Measurements from ENCODE around the gene TRIM44.
"Not testable (repeated sequence)": the region's sequence is repeated elsewhere in the genome, so short reads cannot be mapped to it uniquely, and the experiment has no call there.

TRIM44 gene

GRCh38 chr11:35633827-35634423, 28.6 kb upstream of the TRIM44 start:
- DNase-seq = no peak

- no peak for DNase-seq
These were observed 26.6 kb upstream of the TRIM44 start for GRCh38 chr11:35635933-35636332.

GRCh38 chr11:35639591-35640179, 22.9 kb upstream of the TRIM44 start:
- no peak for DNase-seq

- DNase-seq = no peak
These were observed 21.2 kb upstream of the TRIM44 start for GRCh38 chr11:35641171-35641897.

- no peak for DNase-seq
These were observed 20.6 kb upstream of the TRIM44 start for GRCh38 chr11:35641964-35642363.

GRCh38 chr11:35647421-35648093, 15.0 kb upstream of the TRIM44 start:
- no peak for DNase-seq

GRCh38 chr11:35650006-35650405, 12.6 kb upstream of the TRIM44 start:
- DNase-seq = no peak

GRCh38 chr11:35650467-35650866, 12.1 kb upstream of the TRIM44 start:
- no peak for DNase-seq

GRCh38 chr11:35651263-35651662, 11.3 kb upstream of the TRIM44 start:
- no peak for DNase-seq

- DNase-seq = not testable (repeated sequence)
These were observed 9.8 kb upstream of the TRIM44 start for GRCh38 chr11:35652786-35653185.

GRCh38 chr11:35654711-35655110, 7.9 kb upstream of the TRIM44 start:
- no peak for DNase-seq

- no peak for DNase-seq
These were observed 7.3 kb upstream of the TRIM44 start for GRCh38 chr11:35655254-35655653.

GRCh38 chr11:35655856-35656255, 6.7 kb upstream of the TRIM44 start:
- DNase-seq = no peak

GRCh38 chr11:35658020-35658948, 4.3 kb upstream of the TRIM44 start:
- no peak for DNase-seq

- no peak for DNase-seq
These were observed 1.0 kb upstream of the TRIM44 start for GRCh38 chr11:35661534-35661933.

GRCh38 chr11:35662061-35662648, 420 bp upstream of the TRIM44 start:
- peak; percentile 38 for DNase-seq

- no peak for DNase-seq
These were observed 780 bp downstream of the TRIM44 start for GRCh38 chr11:35663408-35663702.

GRCh38 chr11:35664977-35665441, 2.4 kb downstream of the TRIM44 start:
- no peak for DNase-seq

- DNase-seq = no peak
These were observed 4.7 kb downstream of the TRIM44 start for GRCh38 chr11:35667257-35667656.

- DNase-seq = not testable (repeated sequence)
These were observed 5.8 kb downstream of the TRIM44 start for GRCh38 chr11:35668350-35668749.

GRCh38 chr11:35671396-35672127, 9.0 kb downstream of the TRIM44 start:
- no peak for DNase-seq

- DNase-seq = no peak
These were observed 10.0 kb downstream of the TRIM44 start for GRCh38 chr11:35672608-35673007.

Measured in CD4-positive, alpha-beta T cell treated with Interleukin-21 for 1 hour (primary cell).